Measurements from ENCODE around the gene ETS1. TPM values are rescaled to one million over a fixed set of nuclear protein-coding genes. Genes with fewer than 3 reads are reported as not detected.

The ETS1 gene
- total and polyA plus RNA-seq, 2 experiments from 2014 or later: 1.7 to 10.2 TPM

GRCh38 chr11:128603003-128603696, 15.8 kb upstream of the ETS1 start:
- DNase-seq (ENCODE audit: low read depth in 1 of 2, low spot score in 1 of 2): no peak
- H3K27ac ChIP-seq: no peak overlapping the region

DNA sequence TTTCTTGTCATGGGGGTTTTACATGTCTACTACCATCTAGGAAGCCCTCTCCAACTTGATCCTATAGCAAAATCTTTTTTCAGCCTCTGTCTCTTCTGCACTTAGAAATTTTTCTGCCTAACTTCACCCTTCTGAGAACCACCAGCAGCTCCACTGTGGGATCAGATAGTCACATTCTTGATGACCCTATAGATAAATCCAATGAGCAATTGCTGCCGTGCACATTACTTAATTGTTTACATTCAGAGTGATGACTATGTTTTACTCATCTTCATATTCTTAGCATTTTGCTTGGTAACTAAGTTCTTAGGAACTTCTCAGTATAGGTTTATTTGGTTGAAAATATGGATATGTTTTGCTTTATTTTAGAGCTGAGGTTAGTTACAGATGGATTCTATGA, 12.4 kb upstream of the ETS1 start:
- TF ChIP-seq CTCF (IDR thresholded peaks at IDR 0.05; ENCODE audit: low read depth, low read length): no peak
- no peak overlapping the region for H3K4me3 ChIP-seq
- H3K9me3 ChIP-seq (ENCODE audit: low read depth): no peaks in the 10 kb centered on the region
- peaks cover 5% of the 10 kb centered on the region for H3K27me3 ChIP-seq
- H3K4me1 ChIP-seq (ENCODE audit: low read depth): peaks cover 2% of the 10 kb centered on the region
- no peaks in the 10 kb centered on the region for H3K36me3 ChIP-seq
- H3K27ac ChIP-seq: no peak overlapping the region
- no peak for DNase-seq (ENCODE audit: low read depth in 1 of 2, low spot score in 1 of 2)

More at GRCh38 chr11:128603003-128603696, 15.8 kb upstream of the ETS1 start:
- peaks cover 4% of the 10 kb centered on the region for H3K27me3 ChIP-seq
- no peaks in the 10 kb centered on the region for H3K36me3 ChIP-seq
- H3K4me3 ChIP-seq: no peak overlapping the region
- H3K4me1 ChIP-seq (ENCODE audit: low read depth): peaks cover 16% of the 10 kb centered on the region
- H3K9me3 ChIP-seq (ENCODE audit: low read depth): no peaks in the 10 kb centered on the region
- no peak for TF ChIP-seq CTCF (IDR thresholded peaks at IDR 0.05; ENCODE audit: low read depth, low read length)

DNA sequence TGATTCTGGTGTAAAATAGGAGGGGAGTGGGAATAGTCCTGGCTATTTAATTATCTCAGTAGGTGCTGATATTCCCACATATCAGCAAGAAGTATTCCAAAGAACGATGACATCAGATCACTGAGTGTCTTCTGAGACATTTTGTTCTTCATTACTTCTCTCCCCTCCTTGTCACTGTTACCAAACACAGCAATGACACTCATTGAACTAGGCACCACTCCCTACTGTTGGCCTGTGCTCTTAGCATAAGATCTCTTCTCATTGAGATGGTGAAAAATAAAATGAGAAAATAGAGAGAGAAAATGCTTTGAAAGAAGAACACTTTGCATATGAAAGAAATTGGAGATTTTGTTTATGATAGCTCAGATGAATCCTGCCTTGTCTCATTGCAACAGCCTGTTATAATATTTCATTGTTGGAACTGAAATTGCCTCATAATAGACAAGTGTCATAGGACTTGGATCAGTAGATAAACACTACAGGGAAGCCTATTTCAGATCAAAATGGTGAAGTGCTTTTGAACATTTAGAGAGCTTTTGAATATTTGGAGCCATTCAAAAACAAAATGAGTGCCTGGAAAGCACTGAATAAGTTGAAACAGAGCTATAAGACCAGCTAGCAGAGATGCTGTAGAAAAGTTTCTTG, 11.3 kb upstream of the ETS1 start:
- Histone ChIP-seq H3K27me3 (peaks cover 12% of the 10 kb centered on the region), H3K27ac (no peak overlapping the region), H3K4me3 (no peak overlapping the region), H3K36me3 (no peaks in the 10 kb centered on the region), H3K9me3 (ENCODE audit: low read depth) (no peaks in the 10 kb centered on the region), H3K4me1 (ENCODE audit: low read depth) (no peaks in the 10 kb centered on the region)
- DNase-seq (ENCODE audit: low read depth in 1 of 2, low spot score in 1 of 2): no peak
- TF ChIP-seq CTCF (IDR thresholded peaks at IDR 0.05; ENCODE audit: low read depth, low read length): no peak

GRCh38 chr11:128598096-128598495, 10.7 kb upstream of the ETS1 start:
- DNase-seq (ENCODE audit: low read depth in 1 of 2, low spot score in 1 of 2): no peak
- Histone ChIP-seq H3K4me3 (no peak overlapping the region), H3K36me3 (no peaks in the 10 kb centered on the region), H3K27me3 (peaks cover 8% of the 10 kb centered on the region), H3K4me1 (ENCODE audit: low read depth) (peaks cover under 1% of the 10 kb centered on the region), H3K27ac (no peak overlapping the region), H3K9me3 (ENCODE audit: low read depth) (no peaks in the 10 kb centered on the region)
- no peak for TF ChIP-seq CTCF (IDR thresholded peaks at IDR 0.05; ENCODE audit: low read depth, low read length)

DNA sequence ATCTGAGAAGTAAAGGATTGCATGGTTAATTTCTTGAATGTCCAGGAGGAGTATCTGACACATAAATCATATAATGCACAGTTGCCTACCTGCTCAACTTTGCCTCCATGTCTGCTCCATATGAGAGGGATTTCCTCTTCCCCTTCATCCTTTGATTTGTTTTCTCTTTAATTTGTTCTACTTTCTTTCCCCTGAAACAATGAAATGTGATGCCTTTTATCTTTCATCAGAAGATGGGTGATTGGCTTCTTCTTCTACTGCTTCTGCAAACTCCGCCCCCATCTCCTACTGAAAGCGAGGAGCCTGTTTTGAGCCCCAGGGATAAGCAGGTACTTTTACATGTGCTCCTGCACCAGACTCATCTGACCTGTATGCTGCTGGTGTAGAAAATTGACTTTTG, 9.9 kb upstream of the ETS1 start:
- Histone ChIP-seq H3K27me3 (peaks cover 7% of the 10 kb centered on the region), H3K9me3 (ENCODE audit: low read depth) (no peaks in the 10 kb centered on the region), H3K4me3 (no peak overlapping the region), H3K4me1 (ENCODE audit: low read depth) (peaks cover 9% of the 10 kb centered on the region), H3K36me3 (no peaks in the 10 kb centered on the region), H3K27ac (no peak overlapping the region)
- no peak for TF ChIP-seq CTCF (IDR thresholded peaks at IDR 0.05; ENCODE audit: low read depth, low read length)
- DNase-seq (ENCODE audit: low read depth in 1 of 2, low spot score in 1 of 2): no peak
